Cardiac fibroblast (primary cell): ENCODE measurements around the gene ILRUN.
"Not testable (repeated sequence)": the region's sequence is repeated elsewhere in the genome, so short reads cannot be mapped to it uniquely, and the experiment has no call there.

ENCODE experiments used
- DNase-seq, 2 donors: peaks; one replicate each; pipeline versions ENCODE4 v3.0.0 to v3.0.0-alpha.2; 2010; ENCODE audit warnings: low read depth in 2 of 2
- H3K4me3 ChIP-seq, 2 donors: replicated peaks in 1 of 2; 1 replicate in 1 of 2; 2 replicates in 1 of 2; pipeline ENCODE4 v1.5.1; 2011; ENCODE audit warnings: low read depth in 2 of 2, low read length in 2 of 2, mild to moderate bottlenecking in 2 of 2, moderate library complexity in 1 of 2
- TF ChIP-seq, protein P1 (sequence below): IDR thresholded peaks from one replicate; pipeline ENCODE4 v1.5.1; 2011; ENCODE audit warnings: low read depth, mild to moderate bottlenecking, low read length, inconsistent platforms

Gene ILRUN

DNA sequence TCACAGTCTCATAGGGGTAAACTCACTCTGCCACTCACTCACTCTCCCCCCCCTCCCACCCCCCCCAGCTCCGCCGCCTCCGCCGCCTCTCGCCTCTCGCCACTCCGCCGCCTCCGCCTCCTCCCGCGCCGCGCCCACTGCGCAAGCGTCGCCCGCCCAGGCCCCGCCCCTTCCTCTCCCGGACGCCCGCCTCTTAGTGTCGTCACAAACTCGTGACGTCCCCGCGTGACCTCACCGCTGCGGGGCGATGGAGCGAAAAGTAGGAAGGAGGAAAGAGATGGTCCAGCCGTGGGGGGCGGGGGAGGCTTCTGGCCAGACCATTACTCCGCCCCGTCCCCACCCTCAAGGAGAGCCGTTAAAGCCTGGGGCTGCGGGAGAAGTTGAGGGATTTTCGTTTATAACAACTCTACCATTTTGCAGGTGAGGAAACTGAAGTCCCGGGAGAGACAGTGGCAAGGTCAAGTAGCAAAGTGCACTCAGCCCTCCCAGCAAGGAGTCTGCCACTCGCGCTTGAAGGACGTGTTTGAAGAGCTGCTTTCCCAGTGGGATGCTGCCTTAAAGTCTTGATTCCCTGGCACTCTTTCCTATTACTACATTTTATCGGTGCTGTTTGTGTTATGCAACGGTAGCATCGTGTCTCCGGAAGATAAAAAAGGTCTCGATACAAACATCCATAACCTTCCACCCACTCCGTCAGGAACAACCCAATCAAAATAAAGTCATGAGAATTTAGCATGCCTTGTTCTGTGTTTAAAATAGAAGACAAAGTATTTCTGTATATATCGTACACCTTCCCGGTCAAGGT, at the start of gene ILRUN:
ILRUN (minus strand) TSS at position 29 of the 805 bp plus-strand sequence. CDS start 164 bp downstream, outside the sequence.
- TF ChIP-seq, protein P1, sequence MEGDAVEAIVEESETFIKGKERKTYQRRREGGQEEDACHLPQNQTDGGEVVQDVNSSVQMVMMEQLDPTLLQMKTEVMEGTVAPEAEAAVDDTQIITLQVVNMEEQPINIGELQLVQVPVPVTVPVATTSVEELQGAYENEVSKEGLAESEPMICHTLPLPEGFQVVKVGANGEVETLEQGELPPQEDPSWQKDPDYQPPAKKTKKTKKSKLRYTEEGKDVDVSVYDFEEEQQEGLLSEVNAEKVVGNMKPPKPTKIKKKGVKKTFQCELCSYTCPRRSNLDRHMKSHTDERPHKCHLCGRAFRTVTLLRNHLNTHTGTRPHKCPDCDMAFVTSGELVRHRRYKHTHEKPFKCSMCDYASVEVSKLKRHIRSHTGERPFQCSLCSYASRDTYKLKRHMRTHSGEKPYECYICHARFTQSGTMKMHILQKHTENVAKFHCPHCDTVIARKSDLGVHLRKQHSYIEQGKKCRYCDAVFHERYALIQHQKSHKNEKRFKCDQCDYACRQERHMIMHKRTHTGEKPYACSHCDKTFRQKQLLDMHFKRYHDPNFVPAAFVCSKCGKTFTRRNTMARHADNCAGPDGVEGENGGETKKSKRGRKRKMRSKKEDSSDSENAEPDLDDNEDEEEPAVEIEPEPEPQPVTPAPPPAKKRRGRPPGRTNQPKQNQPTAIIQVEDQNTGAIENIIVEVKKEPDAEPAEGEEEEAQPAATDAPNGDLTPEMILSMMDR, result no peak
- DNase-seq, result peak; percentile 95 to 97
- H3K4me3 ChIP-seq, result peak within 1 kb of the TSS; percentile 92 to 97

DNA sequence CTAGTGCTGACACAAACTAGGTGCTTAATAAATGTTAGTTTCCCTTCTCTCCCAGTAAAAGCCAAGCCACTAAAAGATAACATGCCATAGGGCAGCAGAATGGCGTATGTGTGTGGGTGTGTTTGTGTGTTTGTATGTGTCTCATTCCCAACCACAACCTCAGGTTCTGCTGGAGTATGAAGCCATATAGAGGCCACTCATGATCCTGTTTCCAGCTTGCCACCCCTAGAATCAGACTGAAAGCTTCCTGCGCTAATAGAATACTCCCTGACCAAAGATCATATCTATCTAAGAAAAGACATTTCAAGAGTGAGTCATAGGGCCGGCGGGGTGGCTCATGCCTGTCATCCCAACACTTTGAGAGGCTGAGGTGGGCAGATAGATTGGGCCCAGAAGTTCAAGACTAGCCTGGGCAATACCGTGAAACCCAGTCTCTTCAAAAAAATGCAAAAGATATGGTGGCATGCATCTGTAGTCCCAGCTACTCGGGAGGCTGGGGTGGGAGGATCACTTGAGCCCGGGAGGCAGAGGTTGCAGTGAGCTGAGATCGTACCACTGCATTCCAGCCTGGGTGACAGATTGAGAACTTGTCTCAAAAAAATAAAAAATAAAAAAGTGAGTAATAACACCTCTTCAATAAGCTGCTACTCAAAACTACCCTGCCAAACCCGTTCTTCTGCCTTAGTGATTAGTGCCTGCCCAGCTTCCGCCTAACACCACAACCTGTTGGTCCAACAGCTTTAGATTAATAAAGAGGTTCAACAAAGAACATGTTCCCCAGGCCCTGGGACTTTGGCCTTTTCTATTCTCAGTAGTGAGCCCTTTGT, 48.9 kb upstream of the ILRUN start:
- DNase-seq, result peak; percentile 26 to 31
- TF ChIP-seq, protein P1, result no peak
- no peak overlapping the region for H3K4me3 ChIP-seq

DNA sequence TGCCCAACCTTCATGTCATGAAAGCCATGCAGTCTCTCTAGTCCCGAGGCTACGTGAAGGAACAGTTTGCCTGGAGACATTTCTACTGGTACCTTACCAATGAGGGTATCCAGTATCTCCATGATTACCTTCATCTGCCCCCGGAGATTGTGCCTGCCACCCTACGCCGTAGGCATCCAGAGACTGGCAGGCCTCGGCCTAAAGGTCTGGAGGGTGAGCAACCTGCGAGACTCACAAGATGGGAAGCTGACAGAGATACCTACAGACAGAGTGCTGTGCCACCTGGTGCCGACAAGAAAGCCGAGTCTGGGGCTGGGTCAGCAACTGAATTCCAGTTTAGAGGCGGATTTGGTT, 47.7 kb upstream of the ILRUN start:
- H3K4me3 ChIP-seq, DNase-seq: not testable (repeated sequence)

DNA sequence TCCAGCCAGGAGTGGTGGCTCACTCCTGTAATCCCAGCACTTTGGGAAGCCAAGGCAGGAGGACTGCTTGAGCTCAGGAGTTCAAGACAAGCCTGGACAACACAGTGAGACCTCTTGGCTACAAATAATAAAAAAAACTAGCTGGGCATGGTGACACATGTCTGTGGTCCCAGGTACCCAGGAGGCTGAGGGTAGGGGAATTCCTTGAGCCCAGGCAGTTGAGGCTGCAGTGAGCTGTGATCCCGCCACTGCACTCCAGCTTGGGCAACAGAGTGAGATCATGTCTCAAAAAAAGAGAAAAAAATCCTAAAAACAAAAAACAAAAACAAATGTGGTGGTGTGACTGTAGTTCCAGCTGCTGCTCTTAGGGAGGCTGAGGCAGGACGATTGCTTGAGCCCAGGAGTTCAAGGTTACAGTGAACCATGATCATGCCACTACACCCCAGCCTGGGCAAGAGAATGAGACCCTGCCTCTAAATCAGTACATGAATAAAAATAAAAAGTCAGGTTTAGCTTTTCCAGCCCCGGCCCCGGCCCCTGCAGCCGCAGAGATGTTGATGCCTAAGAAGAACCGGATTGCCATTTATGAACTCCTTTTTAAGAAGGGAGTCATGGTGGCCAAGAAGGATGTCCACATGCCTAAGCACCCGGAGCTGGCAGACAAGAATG, 47.2 kb upstream of the ILRUN start:
- no peak for DNase-seq
- TF ChIP-seq, protein P1, result no peak
- H3K4me3 ChIP-seq, result no peak overlapping the region

DNA sequence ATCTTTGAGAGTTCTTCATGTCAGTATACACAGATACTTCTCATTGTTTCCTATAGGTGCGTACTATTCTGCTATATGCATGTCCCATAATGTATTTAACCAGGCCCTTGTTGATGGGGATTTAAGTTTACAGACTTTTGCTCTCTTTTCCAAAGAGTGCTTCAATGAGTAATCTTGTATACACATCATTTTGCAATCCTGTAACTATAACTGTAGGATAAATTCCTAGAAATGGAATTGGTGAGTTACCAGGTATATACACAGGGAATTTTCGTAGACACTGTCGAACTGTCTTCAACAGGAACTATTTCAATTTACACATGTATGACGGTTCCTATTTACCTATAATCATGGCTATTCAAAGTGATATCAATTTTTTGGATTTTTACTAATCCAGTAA, 45.5 kb upstream of the ILRUN start:
- no peak for DNase-seq
- no peak overlapping the region for H3K4me3 ChIP-seq
- TF ChIP-seq, protein P1, result no peak

DNA sequence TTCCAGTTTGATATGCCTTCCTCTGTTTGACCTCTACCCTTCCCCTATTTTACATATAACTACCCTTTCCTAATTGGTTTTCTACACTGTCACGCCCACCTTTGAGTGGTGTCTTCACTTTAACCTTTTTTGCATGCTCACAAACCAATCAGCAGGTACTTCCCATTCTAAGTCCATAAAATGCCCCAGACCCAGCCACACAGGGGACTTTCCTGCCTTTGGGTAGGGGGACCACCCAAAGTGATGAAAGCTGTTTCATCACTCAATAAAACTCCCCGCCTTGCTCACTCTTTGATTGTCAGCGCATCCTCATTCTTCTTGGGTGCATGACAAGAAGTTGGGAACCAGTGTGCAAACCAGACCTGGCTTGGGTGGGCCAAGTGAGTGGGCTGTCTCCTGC, 40.3 kb upstream of the ILRUN start:
- DNase-seq, result no peak
- no peak overlapping the region for H3K4me3 ChIP-seq
- TF ChIP-seq, protein P1, result no peak
